Stimulated activated CD4-positive, alpha-beta T cell treated with anti-CD3 and anti-CD28 coated beads, Interleukin-2, amount 100 ng/mL, for 24 hours (primary cell): ENCODE results near the gene SLC43A1.

Experiments
- DNase-seq, 2 donors: peaks; one replicate each; pipeline ENCODE4 v3.0.0-alpha.2; 2020

SLC43A1 gene

DNA sequence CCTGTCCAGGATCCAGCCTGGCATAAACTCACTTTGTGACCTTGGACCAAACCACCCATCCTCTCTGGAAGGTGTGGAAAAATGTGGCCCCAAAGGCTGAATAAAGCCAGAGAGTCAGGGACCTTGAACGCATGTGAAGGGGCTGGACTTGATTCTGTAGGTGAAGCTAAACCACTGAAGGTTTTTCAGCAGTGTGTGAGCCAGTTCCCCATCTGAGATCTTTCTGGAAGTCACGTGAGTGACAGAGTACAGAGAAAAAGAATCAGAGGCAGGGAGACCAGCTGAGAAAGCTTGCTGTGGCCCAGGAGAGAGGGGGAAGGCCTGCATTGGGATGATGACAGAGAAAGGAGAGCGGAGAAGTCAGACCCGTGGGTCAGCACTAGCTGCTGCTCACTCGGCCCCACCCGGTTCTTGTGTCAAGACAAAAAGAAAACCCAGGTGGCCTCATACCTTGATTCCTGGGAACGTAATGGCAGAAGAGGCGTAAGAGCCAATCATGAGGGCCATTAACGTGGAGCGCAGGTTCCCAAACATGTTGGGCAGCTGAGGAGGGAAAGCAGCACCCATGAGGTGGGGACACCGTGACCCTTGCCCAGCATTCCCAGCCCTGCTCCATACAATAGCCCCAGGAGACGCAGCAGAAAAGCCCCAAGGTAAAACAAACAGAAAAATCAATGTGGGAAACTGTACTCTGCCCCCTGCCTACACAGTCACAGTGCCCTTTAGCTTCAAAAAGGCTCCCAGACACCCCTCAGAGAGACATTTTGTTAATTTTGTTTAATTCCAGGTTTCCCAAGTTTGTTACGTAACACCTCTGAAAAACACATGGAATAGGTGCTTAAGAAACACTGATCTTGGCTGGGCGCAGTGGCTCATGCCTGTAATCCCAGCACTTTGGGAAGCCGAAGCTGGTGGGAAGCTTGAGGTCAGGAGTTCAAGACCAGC lies 17.9 kb downstream of the SLC43A1 start:
- no peak for DNase-seq

DNA sequence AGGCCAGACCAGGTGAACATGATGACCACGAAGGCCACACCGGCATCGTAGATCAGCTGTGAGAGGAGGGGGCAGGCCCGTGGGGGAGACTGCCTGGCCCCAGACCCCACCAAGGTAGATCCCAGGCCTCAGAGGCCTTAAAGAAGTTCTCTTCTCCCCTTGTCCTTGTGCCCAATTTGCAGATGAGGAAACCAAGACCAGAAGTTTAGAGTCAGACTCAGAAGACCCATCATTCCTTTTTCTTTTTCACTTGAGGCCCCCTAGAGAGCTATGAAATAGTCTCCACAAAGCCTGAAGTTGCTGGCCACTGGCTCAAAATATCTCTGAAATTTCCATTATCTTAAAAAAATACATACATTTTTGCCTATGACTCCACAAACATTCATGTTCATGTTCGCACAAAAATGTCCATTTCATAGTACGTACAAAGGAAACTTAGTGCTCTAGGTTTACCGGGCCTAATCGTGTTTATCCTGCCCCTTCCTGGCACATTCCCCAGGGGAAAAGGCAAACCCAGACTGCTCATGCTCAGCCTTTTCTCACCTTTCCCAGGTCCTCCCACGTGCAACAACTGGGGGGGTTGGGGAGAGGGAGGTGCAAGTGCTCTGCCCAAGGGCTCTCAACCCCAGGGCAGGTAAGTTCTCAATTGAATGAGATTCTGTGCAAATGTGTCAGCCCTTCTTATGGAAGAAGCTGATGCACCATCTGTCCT lies 19.2 kb downstream of the SLC43A1 start:
- no peak for DNase-seq

- DNase-seq, result peak; percentile 78 to 80
Measured at GRCh38 chr11:57493507-57494503, 21.7 kb downstream of the SLC43A1 start.

DNA sequence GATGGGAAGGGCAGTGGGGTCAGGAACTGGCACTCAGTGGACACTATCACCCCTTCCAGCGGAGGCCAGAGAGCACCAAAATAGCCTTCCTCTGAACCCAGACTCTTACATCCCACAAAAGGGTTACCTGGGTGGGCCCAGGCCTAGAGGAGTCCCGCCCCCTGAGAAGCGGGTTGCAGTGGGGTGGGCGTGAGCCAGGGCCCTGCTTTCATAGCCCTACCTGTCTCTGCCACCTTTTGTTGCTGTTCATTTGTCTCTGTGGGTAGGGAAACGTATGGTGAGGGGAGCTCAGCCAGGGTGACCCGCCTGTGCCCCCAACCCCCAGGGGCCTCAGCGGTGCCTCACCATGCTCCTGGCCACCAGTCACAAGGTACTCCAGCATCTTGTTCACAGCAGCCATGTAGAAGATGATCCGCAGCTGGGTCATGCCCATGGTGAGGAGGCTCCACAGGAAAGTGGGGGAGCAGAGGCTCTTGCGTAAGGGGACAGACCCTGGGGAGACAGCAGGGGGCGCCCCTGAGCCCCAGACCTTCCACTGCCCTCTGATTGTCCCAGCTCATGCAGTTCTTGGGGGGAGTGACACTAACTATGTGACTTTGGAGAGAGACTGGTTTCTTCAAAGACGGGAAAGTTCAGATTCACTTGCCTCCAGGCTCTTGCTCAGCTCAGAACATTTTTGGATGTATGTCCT lies 24.0 kb downstream of the SLC43A1 start:
- peak; percentile 57 to 73 for DNase-seq

- no peak for DNase-seq
Measured at GRCh38 chr11:57490456-57491248, 24.9 kb downstream of the SLC43A1 start.

DNA sequence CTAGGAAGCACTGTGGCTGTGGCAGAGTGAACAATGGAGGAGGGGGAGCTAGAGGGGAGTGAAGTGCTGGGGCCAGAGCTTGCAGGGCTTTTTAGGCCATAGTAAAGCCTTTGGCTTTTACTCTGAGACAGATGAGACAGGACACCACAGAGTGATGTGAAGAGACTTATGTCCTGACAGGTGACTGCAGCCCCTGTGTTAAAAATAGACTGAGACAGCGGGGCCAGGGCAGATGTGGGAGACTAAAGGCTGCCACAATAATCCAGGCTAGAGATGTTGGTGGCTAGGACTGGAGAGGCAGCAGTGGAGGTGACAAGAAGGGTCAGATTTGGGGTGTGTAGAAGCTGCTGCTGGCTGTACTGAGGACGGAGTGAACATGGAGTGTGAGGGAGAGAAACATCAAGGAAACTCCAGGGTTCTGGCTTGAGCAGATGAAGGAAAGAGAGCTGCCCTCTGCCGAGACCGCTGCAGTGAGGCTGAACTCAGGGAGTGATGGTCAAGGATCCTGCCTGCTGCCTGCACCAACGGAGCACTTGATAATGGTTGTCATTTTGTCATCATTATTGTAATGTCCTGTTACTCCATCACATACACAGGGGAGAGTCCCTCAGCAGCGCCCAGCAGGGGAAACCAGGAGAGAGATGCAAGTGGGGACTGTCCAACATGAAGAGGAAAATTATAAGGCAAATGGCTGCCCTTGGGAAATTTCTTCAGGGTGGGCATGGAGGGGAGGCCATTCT lies 27.4 kb downstream of the SLC43A1 start:
- DNase-seq, result no peak

DNA sequence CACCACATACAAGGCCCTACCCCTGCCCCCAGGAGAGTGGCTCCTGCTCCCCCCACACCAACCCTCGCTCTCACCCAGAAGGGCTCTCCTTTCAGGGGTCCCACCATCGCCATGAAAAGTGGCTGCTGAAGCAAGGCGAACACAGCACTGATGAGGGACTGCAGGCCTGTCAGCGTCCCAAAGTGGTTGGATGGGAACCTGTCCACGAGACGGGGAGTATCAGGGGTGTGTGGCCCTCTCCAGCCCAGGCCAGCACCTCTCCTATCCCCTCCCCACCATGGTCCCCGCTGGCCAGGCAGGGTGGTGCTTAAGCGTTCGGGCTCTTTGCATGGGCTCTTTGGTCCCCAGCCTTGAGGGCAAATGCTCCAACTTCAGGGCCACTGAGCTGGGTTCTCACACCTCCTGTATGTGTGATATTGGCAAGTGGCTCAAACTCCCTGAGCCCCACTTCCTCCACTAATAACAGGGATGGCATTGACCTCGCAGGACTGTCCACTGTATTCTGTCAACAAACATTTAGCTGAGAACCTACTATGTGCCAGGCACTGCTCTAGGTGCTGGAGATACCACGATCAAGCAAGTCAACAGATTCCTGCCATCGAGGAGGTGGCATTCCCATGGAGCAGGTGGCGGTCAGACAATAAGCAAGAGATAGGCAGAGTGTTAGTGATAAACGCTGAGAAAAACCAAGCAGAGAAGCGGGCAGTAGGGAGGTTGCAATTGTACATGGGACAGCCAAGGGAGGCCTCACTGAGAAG lies 28.3 kb downstream of the SLC43A1 start:
- DNase-seq, result no peak

DNA sequence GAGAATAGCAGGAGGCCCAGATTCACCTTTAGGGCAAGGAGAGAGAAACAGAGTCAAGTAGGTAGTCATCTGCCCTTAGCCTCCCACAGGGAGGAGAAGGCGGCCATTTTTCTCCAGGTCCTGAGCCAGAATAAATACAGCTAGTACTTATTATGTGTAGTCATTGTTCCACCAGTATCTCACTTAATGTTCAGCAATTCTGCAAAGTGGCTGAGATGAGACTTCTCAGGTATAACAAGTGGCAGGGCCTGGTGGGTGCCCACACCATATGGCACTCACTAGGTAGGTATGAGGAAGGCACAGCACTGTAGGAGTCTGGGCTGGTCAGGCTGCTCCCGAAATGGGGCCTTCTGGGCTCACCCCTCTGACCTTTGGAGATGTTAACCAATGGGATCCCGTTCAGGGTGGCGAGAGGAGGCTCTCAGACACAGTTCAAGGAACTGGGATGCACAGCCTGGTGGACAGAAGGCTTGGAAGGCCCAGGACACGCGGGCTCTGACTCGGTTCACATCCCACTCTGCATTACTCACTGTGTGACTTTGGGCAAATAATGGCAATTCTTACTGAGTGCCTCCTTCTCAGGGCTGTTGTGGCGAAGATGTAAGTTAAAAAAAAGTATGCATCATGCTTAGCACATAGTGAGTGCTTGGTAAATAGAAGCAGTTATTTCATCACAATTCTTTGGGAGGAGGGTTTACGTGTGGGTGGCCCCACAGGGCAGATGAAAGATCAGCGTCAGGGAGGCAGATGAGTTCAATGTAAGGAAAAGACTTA lies 30.1 kb downstream of the SLC43A1 start:
- no peak for DNase-seq

- no peak for DNase-seq
Measured at GRCh38 chr11:57484141-57484710, 31.3 kb downstream of the SLC43A1 start.

DNA sequence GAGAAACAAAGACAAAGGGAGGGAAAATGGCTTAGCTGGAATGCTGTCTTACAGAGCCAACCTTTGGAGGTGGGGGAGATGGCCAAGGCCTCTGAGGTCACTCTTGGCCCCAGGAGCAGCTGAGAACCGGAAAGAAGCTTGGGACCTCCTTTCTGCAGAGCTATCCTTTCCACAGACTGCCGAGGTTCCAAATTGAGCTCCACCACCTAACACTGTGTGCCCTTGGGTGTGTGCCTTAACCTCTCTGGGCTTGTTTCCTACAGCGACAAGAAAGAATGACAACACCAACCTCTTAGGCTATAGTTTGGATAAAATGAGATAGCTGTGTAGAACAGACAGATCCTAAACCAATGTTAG lies 32.0 kb downstream of the SLC43A1 start:
- DNase-seq, result no peak

DNA sequence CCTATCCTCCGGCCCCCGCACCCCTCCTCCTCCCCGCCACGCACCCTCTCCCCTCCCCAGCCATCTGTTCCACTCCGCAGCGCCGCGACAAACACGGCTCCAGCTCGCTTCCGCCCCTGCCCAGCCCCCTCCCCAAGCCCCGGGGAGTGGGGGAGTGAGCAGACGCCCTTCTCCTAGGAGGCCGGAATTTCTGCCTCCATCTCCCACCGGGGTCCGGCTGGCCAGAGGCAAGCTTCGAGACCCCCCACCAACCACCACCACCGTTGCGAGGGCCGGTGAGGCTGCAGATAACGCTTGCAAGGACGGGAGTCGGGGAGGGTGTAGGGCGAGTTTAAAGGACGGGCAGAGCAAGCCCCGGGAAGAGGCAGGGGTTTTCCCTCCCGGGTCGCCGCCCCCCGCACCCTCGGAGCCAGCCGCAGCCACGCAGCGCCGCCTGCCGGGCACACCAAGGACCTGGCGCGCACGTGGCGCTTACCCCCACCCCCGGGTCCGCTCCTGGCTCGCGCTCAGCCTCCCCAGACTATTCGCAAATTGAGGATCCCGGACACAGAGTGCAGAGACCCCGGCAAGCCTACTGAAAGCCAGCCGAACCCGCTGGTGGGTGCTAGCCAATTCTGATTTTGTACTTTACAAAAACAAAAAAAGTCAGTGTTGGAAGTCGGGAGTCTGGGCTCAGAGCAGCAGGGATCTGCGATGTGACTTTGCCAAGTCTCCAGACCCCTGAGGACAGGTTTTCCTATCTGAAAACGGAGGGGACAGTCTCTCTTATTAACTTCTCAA lies 32.5 kb downstream of the SLC43A1 start:
- peak; percentile 75 to 79 for DNase-seq

- DNase-seq, result no peak
Measured at GRCh38 chr11:57481915-57482781, 33.4 kb downstream of the SLC43A1 start.

DNA sequence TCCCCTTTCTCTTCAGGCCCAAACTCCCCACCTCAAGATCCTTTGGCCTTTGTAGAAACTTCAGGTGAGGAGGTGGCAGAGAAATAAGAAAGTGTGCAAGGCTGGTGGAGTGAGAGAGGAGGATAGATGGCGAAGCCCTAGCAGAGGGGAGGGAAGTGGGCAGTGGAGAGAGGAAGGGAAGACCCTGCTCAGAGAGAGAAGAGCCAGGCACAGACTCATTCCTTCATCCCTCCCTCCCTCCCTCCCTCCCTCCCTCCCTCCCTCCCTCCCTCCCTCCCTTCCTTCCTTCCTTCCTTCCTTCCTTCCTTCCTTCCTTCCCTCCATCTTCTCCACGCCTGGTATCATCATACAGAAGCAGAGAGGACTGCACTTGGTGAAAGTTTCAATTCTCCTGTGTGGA lies 34.2 kb downstream of the SLC43A1 start:
- no peak for DNase-seq

DNA sequence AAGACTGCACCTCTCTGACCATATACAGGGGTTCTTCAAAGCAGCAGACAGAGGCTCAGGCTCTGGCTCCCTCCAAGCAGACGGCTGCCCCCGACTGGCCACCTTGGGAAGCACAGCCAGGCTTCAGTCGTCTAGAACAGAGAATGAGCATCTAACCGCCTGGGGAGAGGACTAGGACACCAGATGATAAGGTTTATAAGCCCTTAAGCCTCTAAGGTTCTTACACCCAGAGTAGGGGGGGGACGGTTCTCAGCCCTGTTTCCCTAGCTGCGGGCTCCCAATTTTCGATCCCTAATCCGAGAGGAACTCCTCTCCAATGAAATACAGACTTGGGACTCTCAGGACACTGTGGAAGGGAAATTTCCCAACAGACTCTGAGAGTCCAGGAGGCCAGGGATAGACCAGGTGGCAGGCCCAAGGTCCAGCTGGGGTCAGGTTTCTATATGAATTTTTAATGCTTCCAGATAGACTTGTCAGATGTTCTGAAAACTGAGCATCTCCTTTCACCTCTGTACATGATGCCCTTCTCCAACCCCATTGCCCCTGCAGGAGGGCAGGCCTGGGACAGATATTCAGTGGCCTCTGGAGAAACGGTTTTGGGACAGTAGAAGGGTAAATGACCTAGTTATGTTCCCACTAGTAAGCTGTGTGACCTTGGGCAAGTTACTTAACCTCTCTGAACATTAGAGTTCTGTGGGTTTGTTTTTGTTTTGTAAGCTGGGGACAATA lies 34.9 kb downstream of the SLC43A1 start:
- DNase-seq, result peak; percentile 81 to 83

DNA sequence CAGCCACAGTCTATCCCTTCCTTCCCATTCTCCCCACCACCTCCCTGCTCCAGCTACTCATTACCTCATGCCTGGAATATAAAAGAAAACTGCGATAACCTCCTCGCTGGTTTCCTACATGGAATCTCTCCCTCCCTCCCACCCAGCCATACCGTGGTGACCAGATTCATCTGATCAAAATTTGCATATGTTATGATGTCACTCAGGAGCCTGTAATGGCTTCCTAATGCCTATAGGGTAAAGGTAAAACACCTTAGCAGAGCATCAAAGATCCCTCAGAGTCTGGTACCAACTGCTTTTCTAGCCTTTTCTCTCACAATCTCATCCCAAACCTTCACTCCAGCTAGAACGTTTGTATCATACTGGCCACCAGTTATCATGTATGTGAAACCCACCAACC lies 35.6 kb downstream of the SLC43A1 start:
- DNase-seq, result no peak

DNA sequence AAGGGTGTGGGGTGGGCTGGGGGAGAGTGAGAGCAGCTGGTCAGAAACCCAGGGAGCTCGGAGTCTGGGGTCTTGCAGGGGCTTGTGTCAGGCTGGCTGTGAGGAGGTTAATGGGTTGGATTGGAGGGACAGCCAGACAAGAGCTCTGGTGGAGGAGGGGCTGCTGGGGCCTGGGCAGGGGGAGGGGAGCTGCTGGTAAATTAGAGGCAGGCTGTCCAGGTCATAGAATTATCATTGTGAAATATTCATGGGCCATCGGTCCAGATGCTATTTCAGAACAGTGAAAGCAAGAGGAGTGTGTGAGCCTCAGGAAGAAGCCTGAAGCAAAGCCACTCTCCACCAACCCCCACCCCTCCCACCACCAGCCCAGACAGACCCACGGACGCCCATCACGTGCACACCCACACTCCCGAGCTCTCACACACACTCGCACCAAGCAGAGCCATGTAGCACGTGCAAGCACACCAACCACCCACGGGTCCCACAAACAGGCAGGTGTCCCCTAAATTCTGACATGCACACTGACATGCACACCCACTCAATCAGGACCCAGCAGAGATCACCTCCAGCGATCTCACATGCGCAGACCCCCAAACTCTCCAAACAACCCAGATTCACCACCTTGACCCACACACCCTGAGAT lies 36.4 kb downstream of the SLC43A1 start:
- DNase-seq, result no peak
